GM12878 (cell line): ENCODE data around the gene GOLIM4. TPM values are rescaled to one million over a fixed set of nuclear protein-coding genes. Genes with fewer than 3 reads are reported as not detected.

Experiments
- ATAC-seq: fragments of 200-7000 bp; cut with Tn5 transposase; 3 replicates; pipeline ENCODE4 v1.9.1; 2020; ENCODE audit warnings: mild to moderate bottlenecking, moderate library complexity
- BruUV-seq: library from RNA; stranded (reverse); fragments of 400-500 nt; replicated peaks from 2 replicates; lab custom pipeline; 2021; lab: Mats Ljungman, UMichigan
- CTCF ChIA-PET: fragments of 300-600 bp; sonication (Branson Sonifier 250); formaldehyde crosslinking; extraction: SDS; loops from one replicate; lab custom pipeline; 2021; ENCODE audit warnings: inconsistent platforms; lab: Yijun Ruan, JAX
- POLR2A ChIA-PET: fragments of 350-600 bp; formaldehyde crosslinking; extraction: SDS; loops from one replicate; lab custom pipeline; 2021; ENCODE audit warnings: inconsistent platforms; lab: Charles Lee
- RAD21 ChIA-PET: fragments of 300-600 bp; sonication (Branson Sonifier 250); formaldehyde crosslinking; loops from one replicate; lab custom pipeline; 2023; ENCODE audit warnings: antibody characterized with exemption; ENCODE audit not compliant: unreplicated experiment; lab: Charles Lee
- SMC1A ChIA-PET: fragments of 300-600 bp; sonication (Branson Sonifier 250); formaldehyde crosslinking; loops from one replicate; lab custom pipeline; 2023; ENCODE audit not compliant: unreplicated experiment, uncharacterized antibody; lab: Charles Lee
- DNase-seq: peaks from one replicate; pipeline ENCODE4 v3.0.0-alpha.2; 2011; ENCODE audit warnings: low read depth, low spot score
- FAIRE-seq: peaks from 3 replicates; lab custom pipeline; 2011; peaks lifted over from hg19 to GRCh38; lab: Jason Lieb, UNC
- H2AFZ ChIP-seq: 2 replicates; pipeline ENCODE4 v1.6.0; 2011; ENCODE audit warnings: low read depth, low read length, control low read depth; ENCODE audit not compliant: control insufficient read depth
- H3K27ac ChIP-seq: 2 replicates; pipeline ENCODE4 v1.5.1; 2011; ENCODE audit warnings: control low read depth; ENCODE audit not compliant: control insufficient read depth, insufficient read depth
- H3K27me3 ChIP-seq, 2 experiments: replicated peaks in 1 of 2; 2 replicates each; pipeline versions ENCODE4 v1.6.0 to v1.6.1; 2011; ENCODE audit warnings: low read length in 1 of 2; ENCODE audit not compliant: control insufficient read depth in 2 of 2, insufficient read depth in 2 of 2
- H3K36me3 ChIP-seq, 2 experiments: 2 replicates each; pipeline ENCODE4 v1.5.1; 2011; ENCODE audit warnings: low read length in 1 of 2; ENCODE audit not compliant: control insufficient read depth in 2 of 2, insufficient read depth in 2 of 2
- H3K4me1 ChIP-seq: 2 replicates; pipeline ENCODE4 v1.6.1; 2011; ENCODE audit warnings: mild to moderate bottlenecking, low read length, moderate library complexity, mixed read lengths; ENCODE audit not compliant: control insufficient read depth, insufficient read depth
- H3K4me2 ChIP-seq: 2 replicates; pipeline ENCODE4 v1.6.0; 2011; ENCODE audit warnings: control low read depth; ENCODE audit not compliant: control insufficient read depth, insufficient read depth
- H3K4me3 ChIP-seq: fragments of 200-600 bp; sonication (generic); 2 replicates; pipeline ENCODE4 v1.5.1; 2016
- H3K79me2 ChIP-seq: 2 replicates; pipeline ENCODE4 v1.6.0; 2011; ENCODE audit warnings: low read length; ENCODE audit not compliant: control insufficient read depth, insufficient read depth
- H3K9ac ChIP-seq: 2 replicates; pipeline ENCODE4 v1.8.0; 2011; ENCODE audit warnings: low read length, control low read depth, mixed read lengths; ENCODE audit not compliant: control insufficient read depth, insufficient read depth
- H3K9me3 ChIP-seq: replicated peaks from 3 replicates; pipeline ENCODE4 v1.5.1; 2011; ENCODE audit warnings: mild to moderate bottlenecking, low read length; ENCODE audit not compliant: control insufficient read depth, insufficient read depth
- H4K20me1 ChIP-seq: 2 replicates; pipeline ENCODE4 v1.6.0; 2011; ENCODE audit not compliant: control insufficient read depth, insufficient read depth
- CBX3 ChIP-seq: fragments of 200-600 bp; sonication (generic); IDR thresholded peaks from 2 replicates; pipeline ENCODE4 v1.6.1; 2016; ENCODE audit warnings: low read depth, borderline replicate concordance
- MLLT1 ChIP-seq: fragments of 450-650 bp; IDR thresholded peaks from 2 replicates; pipeline ENCODE4 v1.6.1; 2016; ENCODE audit warnings: mild to moderate bottlenecking
- MYB ChIP-seq: fragments of 150-350 bp; IDR thresholded peaks from 2 replicates; pipeline ENCODE4 v1.6.1; 2014; ENCODE audit warnings: mild to moderate bottlenecking, low read depth, low read length, borderline replicate concordance
- NFXL1 ChIP-seq: fragments of 450-650 bp; IDR thresholded peaks from 2 replicates; pipeline ENCODE4 v1.6.1; 2017; ENCODE audit warnings: antibody characterized with exemption, mild to moderate bottlenecking, borderline replicate concordance
- NKRF ChIP-seq: fragments of 450-650 bp; conservative IDR thresholded peaks from 2 replicates; pipeline ENCODE4 v1.6.1; 2017; ENCODE audit warnings: mild to moderate bottlenecking, moderate library complexity
- PAX8 ChIP-seq: fragments of 450-650 bp; IDR thresholded peaks from 2 replicates; pipeline ENCODE4 v1.6.1; 2017; ENCODE audit warnings: mild to moderate bottlenecking, moderate library complexity
- PML ChIP-seq: IDR thresholded peaks from 2 replicates; pipeline ENCODE4 v1.6.1; 2012; ENCODE audit warnings: low read length, inconsistent platforms
- RFX5 ChIP-seq: IDR thresholded peaks from 2 replicates; pipeline ENCODE4 v1.6.1; 2011; ENCODE audit warnings: low read depth, low read length, improper control_type of control experiment
- ZBTB4 ChIP-seq: fragments of 450-650 bp; formaldehyde crosslinking; IDR thresholded peaks from 2 replicates; pipeline ENCODE4 v1.4.0; 2022; ENCODE audit warnings: mild to moderate bottlenecking, moderate library complexity
- WGBS: methylation state at CpG from one replicate; pipeline ENCODE4 v1.1.6; 2016; ENCODE audit warnings: low lambda C conversion rate; ENCODE audit not compliant: insufficient replicate concordance, insufficient coverage; ENCODE audit errors: missing lambda C conversion rate; 5-methylcytosine and 5-hydroxymethylcytosine counted together
- in situ Hi-C: fragments of 300-500 bp; cut with MboI; formaldehyde crosslinking; loops from 9 replicates; pipeline ENCODE4 v1.14.3; 2018; ENCODE audit warnings: mixed read lengths
- intact Hi-C: fragments of 100-400 bp; cut with micrococcal nuclease; formaldehyde crosslinking; loops from one replicate; pipeline ENCODE4 v1.14.2; 2022; ENCODE audit not compliant: unreplicated experiment
- polyA plus RNA-seq, 11 experiments: library from polyadenylated mRNA; depleted of rRNA in 4 of 11; unstranded in 6 of 11; stranded (reverse) in 5 of 11; fragments of >200 nt; fragmentation: Nextera tagmentation in 4 of 11; fragmentation: Illumina TruSeq in 1 of 11; extraction: Ambion mirVana in 4 of 11; extraction: Trizol in 1 of 11; gene quantifications; 1 replicate in 1 of 11; 2 replicates in 10 of 11; pipeline versions ENCODE4 v1.2.1 to v1.2.3, GENCODE V29; 2011 to 2016; ENCODE audit warnings: inconsistent platforms in 2 of 11, missing spikeins in 2 of 11, low read depth in 1 of 11
- total RNA-seq, 4 experiments: library from RNA; depleted of rRNA in 3 of 4; stranded (reverse); fragments of >200 nt in 3 of 4; fragmentation: Illumina TruSeq in 1 of 4; extraction: Trizol in 1 of 4; gene quantifications; 2 replicates each; pipeline versions ENCODE4 v1.2.1 to v1.2.3, GENCODE V29; 2013 to 2021

GOLIM4 gene
- total and polyA plus RNA-seq, 10 of the 15 experiments (the other 5 are each of a cell fraction or from before 2014, with no cell fraction given): 11.1 to 32.4 (median 19.3) TPM

GRCh38 chr3:168030577-168030976, 65.1 kb downstream of the GOLIM4 start (continued):
- no peak for TF ChIP-seq MYB
- TF ChIP-seq PAX8: no peak

GRCh38 chr3:168029705-168030104, 66.0 kb downstream of the GOLIM4 start:
- SMC1A ChIA-PET: interaction anchor here (1.3 to 1.8 kb wide), 2 partner anchors 18 to 136 kb away, joined by 5 to 6 read pairs; no protein-coding TSS in a partner anchor
- Histone ChIP-seq H3K4me3 (no peak overlapping the region), H4K20me1 (no peaks in the 10 kb centered on the region), H2AFZ (no peak overlapping the region), H3K9ac (no peak overlapping the region), H3K27me3 (no peaks in the 10 kb centered on the region), H3K4me1 (no peaks in the 10 kb centered on the region)
- DNase-seq (no peak), FAIRE-seq (no peak), ATAC-seq (no peak)
- WGBS: over 99% methylated on average over 7 of the region's 7 CpGs
- CTCF ChIA-PET: interaction anchor here (1.2 kb wide), 1 partner anchor 49 kb away, joined by 3 read pairs; no protein-coding TSS in a partner anchor
- no TSS peak for BruUV-seq
- in situ Hi-C loops: no loop called here
- no peak for TF ChIP-seq PML
- TF ChIP-seq NFXL1: no peak
- no peak for TF ChIP-seq CBX3
- no peak for TF ChIP-seq NKRF
- no peak for TF ChIP-seq RFX5
- no peak for TF ChIP-seq ZBTB4
- TF ChIP-seq MLLT1: no peak
- TF ChIP-seq, all 136 proteins: peak for 0
- ChIA-PET RAD21 (no interaction called here), POLR2A (interaction anchor here (1.0 kb wide), 1 partner anchor 10 kb away, joined by 3 read pairs; no protein-coding TSS in a partner anchor)
- intact Hi-C loops: no loop called here
- H3K4me2 ChIP-seq: no peak overlapping the region
- peaks cover 7 to 8% of the 10 kb centered on the region in 2 experiments for H3K36me3 ChIP-seq
- H3K27ac ChIP-seq: no peak overlapping the region
- no peaks in the 10 kb centered on the region for H3K9me3 ChIP-seq
- no peaks in the 10 kb centered on the region for H3K79me2 ChIP-seq
